Measurements from ENCODE around the gene TSPYL4.
"Not testable (repeated sequence)": the region's sequence is repeated elsewhere in the genome, so short reads cannot be mapped to it uniquely, and the experiment has no call there.

The TSPYL4 gene

DNA sequence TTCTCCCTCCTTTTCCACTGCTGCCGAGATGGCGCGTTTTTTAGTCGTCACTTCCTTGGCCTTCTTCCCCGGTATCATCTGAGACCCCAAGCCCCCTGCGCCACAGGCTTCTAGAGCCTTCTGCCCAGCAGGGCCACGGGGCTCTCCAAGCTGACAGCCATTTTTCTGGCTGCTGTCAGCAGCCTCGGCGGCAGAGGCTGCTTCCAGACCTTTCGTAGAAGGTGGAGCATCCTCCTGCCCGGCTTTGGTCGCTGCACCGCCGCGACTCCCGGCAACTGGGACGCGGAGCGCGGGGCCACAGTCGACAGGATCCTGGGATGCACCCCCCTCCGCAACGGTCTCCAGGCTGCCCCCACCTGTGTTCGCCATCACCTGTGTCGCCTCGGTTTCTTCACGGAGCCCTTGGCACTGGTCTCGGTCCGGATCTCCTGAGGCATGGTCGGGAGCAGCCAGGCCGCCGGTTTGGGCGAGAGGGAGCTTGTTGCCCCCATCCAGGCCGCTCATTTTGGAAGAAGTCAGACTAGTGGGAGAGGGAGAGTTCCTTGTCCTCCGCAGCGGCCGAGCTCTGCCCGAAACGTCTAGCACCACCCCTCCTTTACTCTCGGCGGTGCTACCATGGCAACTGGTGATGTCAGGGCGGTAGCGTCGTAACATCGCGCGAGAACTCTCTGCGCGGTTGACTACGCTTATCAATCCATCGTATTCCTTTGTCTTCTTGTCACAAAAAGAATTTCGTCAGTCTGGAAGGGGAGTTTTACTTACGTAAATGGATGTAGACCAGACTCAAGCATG is at the start of gene TSPYL4:
TSPYL4 (minus strand) TSS at position 571 of the 792 bp plus-strand sequence; CDS start at position 504, 67 bp downstream.
- DNase-seq (ENCODE audit: low read depth) = peak; percentile 88

DNA sequence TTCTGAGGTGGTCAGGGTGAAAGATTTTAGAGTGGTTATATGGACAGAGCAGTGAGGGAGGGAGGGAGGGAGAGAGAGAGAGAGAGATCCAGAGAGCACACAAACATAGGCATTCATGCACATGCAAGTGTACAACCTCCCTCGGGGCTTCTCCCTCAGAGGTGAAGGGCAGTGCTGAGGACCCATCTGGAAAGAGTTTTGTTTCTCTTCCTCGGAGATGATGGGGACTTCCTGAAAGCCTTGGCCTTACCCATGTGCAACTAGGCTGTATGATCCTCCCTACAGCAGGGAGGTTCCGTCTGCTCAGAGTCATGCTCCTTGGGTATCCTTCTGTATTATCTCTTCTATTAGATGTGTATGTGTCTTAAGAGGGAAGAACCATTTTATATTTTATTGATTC is 47.2 kb upstream of the TSPYL4 start:
- no peak for DNase-seq (ENCODE audit: low read depth)

DNA sequence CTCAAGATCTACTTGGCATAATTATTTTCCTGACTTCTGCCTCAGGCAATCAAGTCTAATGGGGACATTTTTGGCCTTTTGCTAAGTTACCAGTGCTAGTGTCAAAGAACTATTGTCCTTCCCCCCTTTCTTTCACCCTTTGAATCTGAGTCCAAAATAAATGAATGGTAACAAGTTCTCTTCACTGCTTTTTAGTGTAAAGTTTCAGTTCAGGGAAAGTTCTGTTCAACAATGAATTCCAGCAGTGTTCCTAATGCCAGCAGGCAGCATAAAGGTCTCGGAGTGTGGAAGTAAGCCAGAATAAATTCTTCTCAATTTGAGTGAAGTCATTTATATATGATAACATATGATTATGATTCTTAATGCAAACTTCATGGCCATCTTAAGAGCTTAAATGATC is 46.7 kb upstream of the TSPYL4 start:
- no peak for DNase-seq (ENCODE audit: low read depth)

DNA sequence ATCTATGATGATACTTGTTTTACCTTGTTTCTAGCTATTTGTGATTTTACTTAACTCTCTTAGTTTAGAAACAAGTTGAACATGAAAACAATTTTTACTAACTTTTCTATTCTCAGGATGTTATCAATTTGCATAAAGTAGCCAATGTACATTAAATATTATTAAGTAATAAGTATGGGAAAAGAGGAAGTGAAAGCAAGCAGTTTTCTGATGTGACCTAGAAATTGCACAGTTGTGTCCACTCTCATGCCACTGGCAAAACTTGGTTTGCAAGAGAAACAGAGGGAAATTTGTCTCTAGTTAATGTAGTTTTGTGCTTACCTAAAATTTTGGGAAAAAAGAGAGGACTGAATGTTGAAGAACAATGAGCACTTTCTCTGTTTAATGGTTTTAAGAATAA is 45.1 kb upstream of the TSPYL4 start:
- no peak for DNase-seq (ENCODE audit: low read depth)

DNA sequence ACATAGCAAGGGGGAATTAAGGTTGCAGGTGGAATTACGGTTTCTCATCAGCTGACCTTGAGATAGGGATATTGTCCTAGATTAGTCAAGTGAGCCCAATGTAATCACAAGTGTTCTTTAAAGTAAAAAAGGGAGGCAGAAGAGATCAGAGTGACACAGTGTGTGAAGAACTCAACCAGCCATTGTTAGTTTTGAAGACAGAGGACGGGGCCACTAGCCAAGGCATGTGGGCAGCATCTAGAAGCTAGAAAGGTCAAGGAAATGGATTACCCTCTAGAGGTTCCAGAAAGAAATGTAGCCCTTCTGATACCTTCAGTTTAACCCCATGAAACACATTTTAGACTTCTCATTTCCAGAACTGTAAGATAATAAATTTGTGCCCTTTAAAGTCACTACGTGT is 44.4 kb upstream of the TSPYL4 start:
- no peak for DNase-seq (ENCODE audit: low read depth)

DNA sequence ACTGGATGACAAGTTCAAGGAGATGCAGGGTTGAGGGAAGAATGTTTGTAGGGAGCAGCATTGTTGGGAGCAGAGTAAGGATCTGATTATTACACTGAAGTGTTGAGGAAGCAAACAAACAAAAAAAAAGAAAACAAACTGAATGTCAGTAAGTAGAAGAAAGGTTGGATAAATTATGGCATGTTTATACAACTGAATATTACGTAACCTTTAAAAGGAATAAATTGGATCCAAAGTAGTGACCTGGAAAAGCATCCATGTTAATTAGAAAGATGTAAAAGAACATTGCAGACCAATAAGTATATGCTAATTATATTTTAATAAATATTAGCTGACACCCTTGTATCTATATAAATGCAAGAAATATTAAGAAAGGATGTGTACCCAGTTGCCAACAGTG is 38.7 kb upstream of the TSPYL4 start:
- no peak for DNase-seq (ENCODE audit: low read depth)

DNA sequence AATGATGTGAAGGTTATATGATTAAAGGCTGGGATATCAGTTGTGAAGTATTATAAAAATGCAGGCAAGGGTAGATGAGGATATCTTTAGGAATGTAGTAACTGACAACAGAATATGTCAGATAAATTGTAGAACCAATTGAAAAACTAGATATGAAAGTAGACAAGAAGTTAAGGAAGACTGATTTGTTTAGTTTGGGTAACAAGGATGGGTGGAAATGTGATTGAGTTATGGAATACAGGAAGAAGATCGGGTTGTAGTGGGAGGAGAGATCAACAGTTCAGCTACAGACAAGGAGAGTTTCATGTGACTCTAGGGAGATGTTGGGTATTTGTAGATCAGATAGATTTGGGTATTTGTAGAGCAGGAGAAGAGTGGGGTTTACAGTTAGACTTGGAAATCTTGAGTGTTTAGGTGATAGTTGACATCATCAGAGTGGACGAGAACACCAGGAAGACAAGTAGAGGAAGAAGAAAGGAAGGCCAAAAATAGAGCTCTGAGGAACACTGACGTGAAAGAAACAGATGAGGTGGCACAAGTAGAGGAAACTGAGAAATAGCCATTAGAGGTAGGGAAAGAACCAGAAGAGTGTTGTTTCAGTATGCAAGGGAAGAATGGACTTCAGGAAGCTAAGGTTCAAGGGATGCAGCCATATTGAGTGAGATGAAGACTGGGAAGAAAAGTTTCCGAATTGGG is 38.0 kb upstream of the TSPYL4 start:
- DNase-seq (ENCODE audit: low read depth) = no peak

DNA sequence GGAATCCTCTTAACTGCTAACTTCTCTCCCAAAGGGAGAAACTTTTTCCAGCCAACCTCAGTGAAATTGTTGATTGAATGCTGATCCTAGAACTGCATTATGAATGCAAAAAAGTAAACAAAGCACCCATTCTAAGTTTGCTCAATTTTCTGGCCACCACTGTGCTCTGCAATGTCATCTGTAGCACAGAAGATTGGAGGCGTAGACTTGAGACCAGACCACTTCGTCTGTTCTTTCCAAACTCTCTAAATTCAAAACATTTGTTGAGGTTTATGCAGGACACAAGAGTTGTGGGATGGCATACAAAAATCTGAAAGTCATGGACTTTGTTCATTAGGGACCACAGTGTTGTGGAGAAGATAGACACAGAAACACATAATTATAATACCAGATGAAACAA is 36.9 kb upstream of the TSPYL4 start:
- DNase-seq (ENCODE audit: low read depth) = no peak

DNA sequence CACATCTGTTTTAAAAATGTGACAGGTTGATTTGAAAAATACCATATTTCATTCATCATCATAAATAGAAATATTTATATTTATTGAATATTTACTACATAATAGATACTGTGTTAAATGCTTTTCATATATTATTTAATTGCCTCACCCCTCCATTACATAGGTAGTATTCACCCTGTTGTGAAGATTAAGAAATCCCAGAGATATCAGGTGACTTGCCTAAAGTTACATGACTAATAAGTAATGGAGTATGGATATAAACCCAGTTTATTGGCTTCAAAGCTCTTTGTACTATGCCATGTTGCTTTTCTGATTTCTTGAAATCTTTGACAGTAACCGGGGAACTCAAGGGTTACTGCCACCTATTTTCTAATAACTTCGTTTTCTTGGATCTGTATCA is 36.0 kb upstream of the TSPYL4 start:
- no peak for DNase-seq (ENCODE audit: low read depth)

DNA sequence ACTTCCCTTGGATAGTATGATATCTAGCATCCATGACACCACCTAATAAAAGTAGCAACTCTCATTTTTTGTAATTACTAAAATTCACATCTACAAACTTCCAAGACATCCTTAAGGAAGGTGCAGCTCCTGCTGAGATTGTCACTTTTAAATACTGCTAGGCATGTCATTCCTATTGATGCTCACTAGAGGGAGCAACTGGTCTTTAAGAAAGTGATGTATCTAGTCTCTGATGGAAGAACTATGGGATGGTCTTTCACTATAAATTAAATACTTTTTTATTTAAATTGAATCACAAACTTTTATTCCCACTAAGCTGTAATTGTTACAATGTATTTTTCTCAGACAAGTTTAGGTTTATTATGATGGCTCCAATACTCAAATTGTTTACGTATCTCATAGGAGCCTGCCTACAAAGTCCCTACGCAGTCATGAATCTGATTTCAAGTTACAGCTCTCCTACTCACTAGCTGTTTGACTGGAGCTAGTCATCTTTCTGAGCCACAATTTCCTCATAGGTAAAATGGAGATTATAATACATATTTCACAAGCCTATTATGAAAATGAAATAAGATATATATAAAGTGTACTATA is 33.9 kb upstream of the TSPYL4 start:
- DNase-seq (ENCODE audit: low read depth) = no peak

DNA sequence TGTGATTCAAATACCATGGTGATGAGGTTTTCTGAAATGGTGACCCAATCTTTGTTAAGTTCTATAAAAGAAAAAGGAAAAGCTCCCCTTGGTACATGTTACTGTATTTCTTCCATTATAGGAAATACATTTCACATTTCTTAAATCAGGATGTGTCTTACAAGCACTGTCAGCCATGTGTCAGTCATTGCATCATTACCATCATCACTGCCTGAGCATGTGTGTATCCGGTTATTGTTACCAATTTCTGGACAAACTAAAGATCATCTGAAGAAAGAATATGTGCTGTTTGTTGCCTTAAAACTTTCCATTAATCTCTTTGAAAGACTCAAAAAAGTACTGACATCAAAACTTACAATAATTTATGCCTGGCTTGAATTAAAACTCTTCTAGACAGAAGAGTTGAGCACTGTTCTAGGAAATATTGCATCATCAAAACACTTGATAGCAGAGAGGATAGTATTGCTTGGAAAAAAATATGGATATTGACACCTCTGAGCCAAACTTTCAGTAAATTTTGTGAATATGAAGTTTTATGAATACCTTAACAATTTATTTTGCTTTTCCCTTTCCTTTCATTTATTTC is 33.0 kb upstream of the TSPYL4 start:
- DNase-seq (ENCODE audit: low read depth) = no peak

DNA sequence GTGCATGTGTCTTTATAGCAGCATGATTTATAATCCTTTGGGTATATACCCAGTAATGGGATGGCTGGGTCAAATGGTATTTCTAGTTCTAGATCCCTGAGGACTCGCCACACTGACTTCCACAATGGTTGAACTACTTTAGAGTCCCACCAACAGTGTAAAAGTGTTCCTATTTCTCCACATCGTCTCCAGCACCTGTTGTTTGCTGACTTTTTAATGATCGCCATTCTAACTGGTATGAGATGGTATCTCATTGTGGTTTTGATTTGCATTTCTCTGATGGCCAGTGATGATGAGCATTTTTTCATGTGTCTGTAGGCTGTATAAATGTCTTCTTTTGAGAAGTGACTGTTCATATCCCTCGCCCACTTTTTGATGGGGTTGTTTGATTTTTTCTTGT is 31.1 kb upstream of the TSPYL4 start:
- not testable (repeated sequence) for DNase-seq (ENCODE audit: low read depth)

DNA sequence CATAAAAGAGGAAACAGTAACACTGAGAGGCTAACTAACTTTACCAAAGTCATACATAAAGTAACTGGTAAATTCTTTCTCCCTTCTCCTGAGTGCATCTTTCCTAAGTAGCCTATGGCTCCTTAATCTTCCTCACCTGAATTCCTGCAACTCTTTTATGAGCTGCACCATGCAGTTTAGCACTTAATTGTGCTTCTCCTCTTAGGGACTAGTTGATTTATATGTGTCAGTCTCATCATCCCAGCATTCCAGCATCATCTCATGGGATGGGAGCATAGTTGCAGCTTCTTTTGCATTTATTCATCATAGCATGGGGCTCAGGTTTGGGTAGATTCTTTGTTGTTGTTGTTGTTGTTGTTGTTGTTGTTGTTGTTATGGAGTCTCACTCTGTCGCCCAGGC is 29.3 kb upstream of the TSPYL4 start:
- no peak for DNase-seq (ENCODE audit: low read depth)

DNA sequence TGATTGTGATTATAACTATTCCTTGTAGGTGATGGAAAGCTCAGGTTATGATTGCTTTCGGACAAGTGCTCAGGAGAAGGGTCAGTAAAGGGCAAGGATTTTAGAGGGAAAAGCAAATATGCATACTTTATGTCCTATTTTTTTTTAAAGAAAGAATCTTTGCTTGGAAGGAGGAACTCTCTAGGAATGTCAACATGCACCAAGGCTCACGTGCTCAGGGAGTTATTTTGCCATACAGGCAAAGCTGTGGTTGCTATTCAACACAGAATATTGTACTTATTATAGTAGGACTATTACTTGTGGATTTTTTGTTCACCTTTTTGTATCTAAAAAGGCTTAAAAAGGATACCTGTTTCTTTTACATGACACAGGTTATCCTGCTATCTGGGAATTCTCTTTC is 28.8 kb upstream of the TSPYL4 start:
- no peak for DNase-seq (ENCODE audit: low read depth)

DNA sequence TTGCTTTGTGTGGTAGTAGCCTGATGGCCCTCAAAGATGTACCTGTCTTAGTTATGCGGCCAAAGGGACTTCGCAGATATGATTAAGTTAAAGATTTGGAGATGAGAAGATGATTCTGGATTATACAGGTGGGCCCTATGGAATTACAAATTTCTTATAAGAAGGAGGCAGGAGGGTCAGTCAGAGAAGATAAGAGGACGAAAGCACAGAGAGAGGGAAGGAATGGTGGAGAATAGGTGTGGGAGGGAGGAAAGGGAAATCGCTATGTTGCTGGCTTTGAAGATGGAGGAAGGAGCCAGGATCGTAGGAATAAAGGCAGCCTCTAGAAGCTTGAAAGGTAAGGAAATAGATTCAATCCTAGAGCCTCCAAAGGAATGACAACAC is 27.1 kb upstream of the TSPYL4 start:
- no peak for DNase-seq (ENCODE audit: low read depth)

DNA sequence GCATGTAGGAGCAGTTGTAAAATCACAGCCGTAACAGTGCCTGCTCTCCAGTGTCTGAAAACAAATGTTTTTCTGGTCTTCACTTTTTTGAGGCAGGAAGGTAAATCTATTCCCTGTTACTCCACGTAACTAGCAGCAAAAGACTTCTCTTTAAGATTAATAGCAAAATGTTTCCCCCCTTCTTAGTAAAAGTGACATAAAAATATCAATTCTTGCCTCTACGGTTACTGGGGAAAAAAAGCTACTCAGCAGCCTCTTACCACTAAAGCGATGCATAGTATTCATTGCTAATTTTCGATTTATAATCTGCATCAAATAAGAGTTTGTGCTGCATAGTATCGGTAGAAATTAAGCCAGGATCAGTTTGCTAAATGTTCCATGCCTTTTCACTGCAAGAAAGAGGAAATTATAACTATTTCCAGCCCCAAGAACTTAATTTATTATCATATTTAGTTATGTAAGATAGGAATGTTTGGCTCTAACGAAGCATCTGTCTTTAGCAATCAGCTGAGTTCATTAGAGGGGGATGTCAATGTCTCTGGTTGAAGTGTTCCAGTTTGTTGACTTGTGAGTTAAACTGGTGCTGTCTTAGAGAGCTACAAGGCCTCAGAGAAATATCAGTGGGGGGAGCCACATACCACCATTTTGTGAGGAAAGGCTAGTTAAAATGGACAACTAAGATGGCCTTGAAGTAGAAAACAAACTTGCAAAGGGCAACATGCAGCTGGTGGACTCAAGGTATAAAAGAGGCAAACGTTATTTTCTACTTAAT is 26.5 kb upstream of the TSPYL4 start:
- no peak for DNase-seq (ENCODE audit: low read depth)

DNA sequence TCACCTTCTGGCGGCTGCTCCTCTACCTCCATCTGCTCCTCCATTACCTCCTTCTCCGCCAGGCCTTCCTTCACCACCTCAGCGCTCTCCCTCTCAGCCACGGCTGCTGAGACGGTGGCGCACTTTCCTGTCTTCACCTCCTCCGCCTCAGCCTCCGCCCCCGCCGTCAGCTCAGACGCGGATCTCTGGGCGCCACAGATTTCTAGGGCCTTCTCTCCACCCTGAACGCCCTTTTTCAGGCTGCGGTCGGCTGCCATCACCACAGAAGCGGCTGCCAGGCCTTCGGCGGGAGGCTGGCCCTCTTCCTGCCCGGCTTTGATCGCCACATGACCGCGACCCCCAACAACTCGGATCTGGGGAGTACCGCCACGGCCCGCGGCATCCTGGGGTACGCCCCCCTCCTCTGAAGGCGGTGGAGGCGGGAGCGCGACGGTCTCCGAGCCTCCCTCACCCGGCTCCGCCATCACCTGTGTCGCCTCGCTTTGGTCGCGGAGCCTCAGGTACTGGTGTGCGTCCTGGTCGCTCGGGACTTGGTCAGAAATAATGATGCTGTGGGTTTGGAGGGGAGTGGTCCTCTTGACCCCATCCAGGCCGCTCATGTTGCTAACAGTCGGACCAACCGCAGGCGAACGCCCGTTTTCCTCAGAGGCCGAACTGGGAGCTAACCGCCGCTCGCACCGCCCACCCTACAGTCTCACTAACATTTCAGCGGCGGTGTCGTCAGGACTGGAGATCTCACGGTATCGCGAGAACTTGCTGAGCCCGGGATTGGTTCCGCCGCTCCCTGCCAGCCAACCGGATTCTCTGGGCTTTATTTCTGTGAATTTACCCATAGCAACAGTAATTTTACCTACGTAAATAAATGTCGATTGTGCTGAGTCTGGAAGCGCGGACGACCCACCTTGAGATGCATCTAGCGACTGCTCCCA is 25.6 kb upstream of the TSPYL4 start, which contains the start of gene TSPYL1:
TSPYL1 (minus strand) TSS at position 699 of the 929 bp plus-strand sequence; CDS start at position 599, 100 bp downstream.
- DNase-seq (ENCODE audit: low read depth) = peak; percentile 92

DNA sequence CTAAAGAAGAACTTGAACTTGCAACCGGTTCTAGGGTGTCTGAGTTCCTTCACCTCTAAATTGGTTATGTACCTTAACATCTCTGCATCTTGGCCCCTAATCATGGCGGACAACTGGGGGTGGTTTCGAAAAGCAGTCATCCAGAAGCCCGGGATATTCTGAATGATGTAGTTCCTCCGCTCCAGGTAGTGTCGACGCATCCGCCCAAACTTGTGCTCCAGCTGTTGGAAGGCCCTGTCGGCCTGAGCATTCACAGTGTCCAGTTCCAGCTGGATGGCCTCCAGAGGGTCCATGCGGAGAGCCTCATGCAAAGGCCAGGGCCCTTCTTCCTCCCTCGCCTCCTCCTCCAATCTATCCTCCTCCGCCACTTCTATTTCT is 25.0 kb upstream of the TSPYL4 start:
- DNase-seq (ENCODE audit: low read depth) = no peak

DNA sequence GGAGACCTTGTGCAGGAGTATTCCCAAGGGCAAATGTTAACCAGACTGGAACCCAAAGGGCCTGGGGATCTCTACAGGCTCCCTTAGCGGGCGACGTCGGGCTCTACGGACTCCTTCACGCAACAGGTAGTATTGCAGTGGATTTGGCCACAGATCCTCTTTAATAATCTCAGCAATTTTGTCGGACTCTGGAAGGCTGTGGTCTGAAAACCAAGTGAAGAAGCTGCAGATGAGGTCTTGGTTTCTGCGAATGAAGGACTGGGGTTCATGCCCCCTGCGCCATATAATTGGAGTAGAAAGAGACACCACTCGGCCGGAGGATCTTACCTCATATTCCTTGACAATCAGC is 24.6 kb upstream of the TSPYL4 start:
- no peak for DNase-seq (ENCODE audit: low read depth)

DNA sequence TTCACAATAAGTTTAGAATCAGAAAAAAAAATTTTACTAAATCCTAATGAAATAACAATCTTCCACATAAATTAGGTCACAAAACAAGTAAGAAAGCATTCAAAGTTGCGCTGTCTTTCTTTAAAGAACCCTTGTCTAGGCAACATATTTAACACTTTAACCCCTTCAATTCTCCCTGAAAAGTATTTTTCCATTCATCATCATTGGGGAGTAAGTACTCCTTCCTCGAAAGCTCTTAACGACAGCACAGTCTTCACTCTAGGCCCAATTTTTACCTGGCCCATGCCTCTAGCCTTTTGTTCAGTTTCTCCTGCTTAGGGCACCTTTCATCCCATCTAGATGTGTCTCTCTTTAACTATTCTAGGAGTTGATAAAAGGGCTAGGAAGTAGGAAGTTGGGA is 23.2 kb upstream of the TSPYL4 start:
- no peak for DNase-seq (ENCODE audit: low read depth)

DNA sequence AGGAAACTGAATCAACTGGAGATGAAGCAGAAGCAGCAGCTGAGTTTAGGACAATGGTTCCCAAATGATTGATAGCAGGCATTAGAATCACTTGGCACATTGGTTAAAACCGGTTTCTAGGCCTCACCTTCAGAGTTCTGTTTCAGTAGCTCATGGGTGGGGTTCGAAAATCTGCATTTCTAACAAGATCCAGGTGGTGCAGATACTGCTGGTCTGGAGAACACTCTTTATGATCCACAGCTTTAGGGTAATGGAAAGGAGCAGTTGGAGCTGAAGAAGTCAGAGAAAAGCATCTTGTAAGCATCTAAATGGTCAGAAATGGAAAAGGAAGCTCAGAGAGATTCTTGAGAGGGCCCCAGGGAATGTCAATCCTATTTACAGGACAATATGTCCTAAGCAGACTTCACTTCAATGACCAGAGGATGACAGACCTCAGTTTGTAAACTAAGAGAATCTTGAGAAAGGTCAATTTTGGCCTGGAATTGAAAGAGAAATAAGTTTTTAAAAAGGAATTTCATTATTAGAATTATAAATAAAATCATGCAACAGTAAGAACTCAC is 17.4 kb upstream of the TSPYL4 start:
- DNase-seq (ENCODE audit: low read depth) = no peak
